GM18868 (cell line): ENCODE measurements around the gene SLC25A42.
"Not testable (repeated sequence)": the region's sequence is repeated elsewhere in the genome, so short reads cannot be mapped to it uniquely, and the experiment has no call there.

Experiments used
- ATAC-seq: cut with Tn5 transposase; IDR thresholded peaks from one replicate; pipeline ENCODE4 v1.9.1; 2021; ENCODE audit warnings: mild to moderate bottlenecking, moderate library complexity; ENCODE audit not compliant: unreplicated experiment

Gene SLC25A42

GRCh38 chr19:19068659-19069654 is 5.2 kb downstream of the SLC25A42 start:
- ATAC-seq: no peak

GRCh38 chr19:19071897-19072296 is 8.1 kb downstream of the SLC25A42 start:
- ATAC-seq: no peak

GRCh38 chr19:19074196-19074882 is 10.5 kb downstream of the SLC25A42 start:
- ATAC-seq: no peak

- ATAC-seq: no peak
Observed at GRCh38 chr19:19075126-19075525, 11.3 kb downstream of the SLC25A42 start.

- ATAC-seq: no peak
Observed at GRCh38 chr19:19076476-19076875, 12.7 kb downstream of the SLC25A42 start.

- no peak for ATAC-seq
Observed at GRCh38 chr19:19077103-19077502, 13.3 kb downstream of the SLC25A42 start.

- ATAC-seq: no peak
Observed at GRCh38 chr19:19078801-19079200, 15.0 kb downstream of the SLC25A42 start.

- ATAC-seq: no peak
Observed at GRCh38 chr19:19079571-19079970, 15.8 kb downstream of the SLC25A42 start.

GRCh38 chr19:19081642-19082151 is 17.9 kb downstream of the SLC25A42 start:
- ATAC-seq: no peak

GRCh38 chr19:19083413-19084178 is 19.8 kb downstream of the SLC25A42 start:
- no peak for ATAC-seq

- no peak for ATAC-seq
Observed at GRCh38 chr19:19087676-19088075, 23.9 kb downstream of the SLC25A42 start.

- ATAC-seq: no peak
Observed at GRCh38 chr19:19094513-19094912, 30.7 kb downstream of the SLC25A42 start.

- no peak for ATAC-seq
Observed at GRCh38 chr19:19095691-19096090, 31.9 kb downstream of the SLC25A42 start.

GRCh38 chr19:19096641-19097627 is 33.1 kb downstream of the SLC25A42 start:
- no peak for ATAC-seq

- ATAC-seq: no peak
Observed at GRCh38 chr19:19098084-19098702, 34.4 kb downstream of the SLC25A42 start.

GRCh38 chr19:19098703-19099632 is 35.2 kb downstream of the SLC25A42 start:
- no peak for ATAC-seq

- no peak for ATAC-seq
Observed at GRCh38 chr19:19101540-19101939, 37.7 kb downstream of the SLC25A42 start.

GRCh38 chr19:19102566-19102965 is 38.8 kb downstream of the SLC25A42 start:
- not testable (repeated sequence) for ATAC-seq
